HEK293 (cell line): ENCODE results near the gene PHF21A.

ENCODE experiments used
- CTCF ChIA-PET: fragments of 350-600 bp; formaldehyde crosslinking; extraction: SDS; loops from one replicate; lab custom pipeline; 2021; ENCODE audit warnings: antibody characterized with exemption; lab: Yijun Ruan, JAX
- POLR2A ChIA-PET: fragments of 300-600 bp; formaldehyde crosslinking; extraction: SDS; loops from one replicate; lab custom pipeline; 2020; ENCODE audit warnings: antibody characterized with exemption, inconsistent platforms; lab: Yijun Ruan, JAX
- H3K27ac ChIP-seq: fragments of 200-500 bp; sonication (Bioruptor generic); 2 replicates; pipeline ENCODE4 v1.5.1; 2014; ENCODE audit warnings: low read depth, low read length, control low read depth, inconsistent platforms; ENCODE audit errors: extremely low read depth
- H3K36me3 ChIP-seq, 2 experiments: fragments of 200-500 bp in 1 of 2; sonication (Bioruptor generic) in 1 of 2; 1 replicate in 1 of 2; 2 replicates in 1 of 2; pipeline ENCODE4 v1.5.1; 2014 to 2017; ENCODE audit warnings: inconsistent platforms in 2 of 2, low read length in 2 of 2; ENCODE audit not compliant: control insufficient read depth in 2 of 2, insufficient read depth in 1 of 2
- H3K4me1 ChIP-seq: fragments of 200-500 bp; sonication (Bioruptor generic); 2 replicates; pipeline ENCODE4 v1.5.1; 2014; ENCODE audit warnings: mild to moderate bottlenecking, low read length, inconsistent platforms; ENCODE audit not compliant: control insufficient read depth, insufficient read depth
- H3K4me3 ChIP-seq: 2 replicates; pipeline ENCODE4 v1.5.1; 2011; ENCODE audit warnings: low read depth, mild to moderate bottlenecking, control low read depth, low read length, moderate library complexity
- H3K9me3 ChIP-seq: fragments of 200-500 bp; sonication (Bioruptor generic); 2 replicates; pipeline ENCODE4 v1.5.1; 2014; ENCODE audit warnings: low read depth, low read length, inconsistent platforms; ENCODE audit not compliant: control insufficient read depth, insufficient read depth
- HOXA7 ChIP-seq: sonication (generic); formaldehyde crosslinking; IDR thresholded peaks from 2 replicates; pipeline ENCODE4 v1.8.1; 2022; ENCODE audit warnings: missing genetic modification reagents, borderline replicate concordance
- KLF7 ChIP-seq: fragments of 450-650 bp; formaldehyde crosslinking; IDR thresholded peaks from 2 replicates; pipeline ENCODE4 v1.5.1; 2016; ENCODE audit warnings: missing biosample characterization, missing genetic modification characterization, borderline replicate concordance
- ZFP69B ChIP-seq: fragments of 450-650 bp; formaldehyde crosslinking; IDR thresholded peaks from 2 replicates; pipeline ENCODE4 v1.5.1; 2016; ENCODE audit warnings: missing biosample characterization, missing genetic modification characterization
- ZNF16 ChIP-seq: fragments of 450-650 bp; formaldehyde crosslinking; IDR thresholded peaks from 2 replicates; pipeline ENCODE4 v1.5.1; 2016; ENCODE audit warnings: low read depth, missing biosample characterization, missing genetic modification characterization
- ZNF248 ChIP-seq: fragments of 450-650 bp; formaldehyde crosslinking; IDR thresholded peaks from 2 replicates; pipeline ENCODE4 v1.5.1; 2017; ENCODE audit warnings: missing biosample characterization, missing genetic modification characterization
- ZNF658 ChIP-seq: fragments of 450-650 bp; formaldehyde crosslinking; IDR thresholded peaks from 2 replicates; pipeline ENCODE4; 2016; ENCODE audit warnings: missing biosample characterization, missing genetic modification characterization
- ZNF701 ChIP-seq: fragments of 450-650 bp; formaldehyde crosslinking; IDR thresholded peaks from 2 replicates; pipeline ENCODE4 v1.5.1; 2016; ENCODE audit warnings: missing biosample characterization, missing genetic modification characterization
- ZNF791 ChIP-seq: fragments of 450-650 bp; formaldehyde crosslinking; IDR thresholded peaks from 2 replicates; pipeline ENCODE4 v1.5.1; 2016; ENCODE audit warnings: missing biosample characterization, missing genetic modification characterization
- TF ChIP-seq, protein P1 (sequence below): fragments of 450-650 bp; formaldehyde crosslinking; IDR thresholded peaks from 2 replicates; pipeline ENCODE4 v1.5.1; 2016; ENCODE audit warnings: missing biosample characterization, missing genetic modification characterization
- TF ChIP-seq, protein P2 (sequence below): fragments of 450-650 bp; formaldehyde crosslinking; IDR thresholded peaks from 2 replicates; pipeline ENCODE4 v1.5.1; 2017; ENCODE audit warnings: missing biosample characterization, missing genetic modification characterization
- TF ChIP-seq, protein P3 (sequence below): fragments of 450-650 bp; formaldehyde crosslinking; IDR thresholded peaks from 2 replicates; pipeline ENCODE4 v1.5.1; 2017; ENCODE audit warnings: missing biosample characterization, missing genetic modification characterization
- TF ChIP-seq, protein P4 (sequence below): fragments of 450-650 bp; formaldehyde crosslinking; IDR thresholded peaks from 2 replicates; pipeline ENCODE4 v1.5.1; 2016; ENCODE audit warnings: missing biosample characterization, missing genetic modification characterization

Gene PHF21A

DNA sequence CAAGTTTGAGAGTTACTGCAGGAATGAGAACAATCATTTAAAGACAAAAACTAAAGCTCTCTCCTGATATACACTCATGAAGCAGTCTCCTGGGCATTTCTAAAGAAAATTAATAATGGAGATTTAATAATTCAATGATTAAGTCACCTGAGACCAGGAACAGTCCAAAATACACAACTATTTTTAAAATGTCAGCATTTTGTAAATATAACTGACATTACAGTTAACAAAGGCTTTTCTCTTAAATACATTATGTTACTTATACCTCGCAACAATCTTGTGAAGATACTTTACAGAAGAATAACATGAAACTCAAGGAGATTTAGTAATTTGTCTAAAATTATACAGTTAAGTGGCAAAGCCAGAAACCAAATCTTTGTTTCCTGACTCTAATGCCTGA is 111.2 kb downstream of the PHF21A start:
- TF ChIP-seq HOXA7 (CRISPR knock-in tag) (no peak), ZFP69B (tag by site-specific recombination) (no peak), ZNF701 (tag by site-specific recombination) (no peak), ZNF248 (tag by site-specific recombination) (no peak), ZNF791 (tag by site-specific recombination) (no peak), ZNF16 (tag by site-specific recombination) (no peak)
- TF ChIP-seq, protein P1, sequence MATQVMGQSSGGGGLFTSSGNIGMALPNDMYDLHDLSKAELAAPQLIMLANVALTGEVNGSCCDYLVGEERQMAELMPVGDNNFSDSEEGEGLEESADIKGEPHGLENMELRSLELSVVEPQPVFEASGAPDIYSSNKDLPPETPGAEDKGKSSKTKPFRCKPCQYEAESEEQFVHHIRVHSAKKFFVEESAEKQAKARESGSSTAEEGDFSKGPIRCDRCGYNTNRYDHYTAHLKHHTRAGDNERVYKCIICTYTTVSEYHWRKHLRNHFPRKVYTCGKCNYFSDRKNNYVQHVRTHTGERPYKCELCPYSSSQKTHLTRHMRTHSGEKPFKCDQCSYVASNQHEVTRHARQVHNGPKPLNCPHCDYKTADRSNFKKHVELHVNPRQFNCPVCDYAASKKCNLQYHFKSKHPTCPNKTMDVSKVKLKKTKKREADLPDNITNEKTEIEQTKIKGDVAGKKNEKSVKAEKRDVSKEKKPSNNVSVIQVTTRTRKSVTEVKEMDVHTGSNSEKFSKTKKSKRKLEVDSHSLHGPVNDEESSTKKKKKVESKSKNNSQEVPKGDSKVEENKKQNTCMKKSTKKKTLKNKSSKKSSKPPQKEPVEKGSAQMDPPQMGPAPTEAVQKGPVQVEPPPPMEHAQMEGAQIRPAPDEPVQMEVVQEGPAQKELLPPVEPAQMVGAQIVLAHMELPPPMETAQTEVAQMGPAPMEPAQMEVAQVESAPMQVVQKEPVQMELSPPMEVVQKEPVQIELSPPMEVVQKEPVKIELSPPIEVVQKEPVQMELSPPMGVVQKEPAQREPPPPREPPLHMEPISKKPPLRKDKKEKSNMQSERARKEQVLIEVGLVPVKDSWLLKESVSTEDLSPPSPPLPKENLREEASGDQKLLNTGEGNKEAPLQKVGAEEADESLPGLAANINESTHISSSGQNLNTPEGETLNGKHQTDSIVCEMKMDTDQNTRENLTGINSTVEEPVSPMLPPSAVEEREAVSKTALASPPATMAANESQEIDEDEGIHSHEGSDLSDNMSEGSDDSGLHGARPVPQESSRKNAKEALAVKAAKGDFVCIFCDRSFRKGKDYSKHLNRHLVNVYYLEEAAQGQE (tag by site-specific recombination), result no peak
- TF ChIP-seq, protein P2, sequence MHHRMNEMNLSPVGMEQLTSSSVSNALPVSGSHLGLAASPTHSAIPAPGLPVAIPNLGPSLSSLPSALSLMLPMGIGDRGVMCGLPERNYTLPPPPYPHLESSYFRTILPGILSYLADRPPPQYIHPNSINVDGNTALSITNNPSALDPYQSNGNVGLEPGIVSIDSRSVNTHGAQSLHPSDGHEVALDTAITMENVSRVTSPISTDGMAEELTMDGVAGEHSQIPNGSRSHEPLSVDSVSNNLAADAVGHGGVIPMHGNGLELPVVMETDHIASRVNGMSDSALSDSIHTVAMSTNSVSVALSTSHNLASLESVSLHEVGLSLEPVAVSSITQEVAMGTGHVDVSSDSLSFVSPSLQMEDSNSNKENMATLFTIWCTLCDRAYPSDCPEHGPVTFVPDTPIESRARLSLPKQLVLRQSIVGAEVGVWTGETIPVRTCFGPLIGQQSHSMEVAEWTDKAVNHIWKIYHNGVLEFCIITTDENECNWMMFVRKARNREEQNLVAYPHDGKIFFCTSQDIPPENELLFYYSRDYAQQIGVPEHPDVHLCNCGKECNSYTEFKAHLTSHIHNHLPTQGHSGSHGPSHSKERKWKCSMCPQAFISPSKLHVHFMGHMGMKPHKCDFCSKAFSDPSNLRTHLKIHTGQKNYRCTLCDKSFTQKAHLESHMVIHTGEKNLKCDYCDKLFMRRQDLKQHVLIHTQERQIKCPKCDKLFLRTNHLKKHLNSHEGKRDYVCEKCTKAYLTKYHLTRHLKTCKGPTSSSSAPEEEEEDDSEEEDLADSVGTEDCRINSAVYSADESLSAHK (tag by site-specific recombination), result no peak
- H3K4me3 ChIP-seq, result no peak overlapping the region
- H3K27ac ChIP-seq, result no peak overlapping the region
- ChIA-PET POLR2A (no interaction called here), CTCF (interaction anchor here (0.6 to 2.1 kb wide), 3 partner anchors 45 to 469 kb away, joined by 3 to 8 read pairs (median 6); no protein-coding TSS in a partner anchor)
- H3K4me1 ChIP-seq, result no peaks in the 10 kb centered on the region
- H3K9me3 ChIP-seq, result no peaks in the 10 kb centered on the region
- H3K36me3 ChIP-seq, result no peaks in the 10 kb centered on the region

DNA sequence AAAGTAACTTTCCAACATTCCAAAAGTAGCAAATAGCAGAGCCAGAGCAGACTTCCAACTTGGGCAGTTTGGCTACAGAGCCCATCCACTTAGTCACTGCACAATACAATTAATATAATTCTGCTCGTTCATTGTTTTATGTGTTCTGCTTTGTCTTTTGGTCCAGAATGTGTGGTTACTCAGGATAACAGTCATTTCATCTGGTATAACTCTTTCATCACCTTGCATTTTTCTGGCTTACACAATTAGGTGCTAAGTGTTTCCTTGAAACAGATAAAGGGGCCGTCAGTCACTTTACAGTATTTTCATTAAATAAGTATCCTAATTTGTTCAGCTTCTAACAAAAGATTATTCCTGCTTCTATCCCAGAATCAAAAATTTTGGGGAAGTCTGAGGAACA is 111.6 kb downstream of the PHF21A start:
- TF ChIP-seq ZNF658 (tag by site-specific recombination) (no peak), KLF7 (no peak)
- TF ChIP-seq, protein P3, sequence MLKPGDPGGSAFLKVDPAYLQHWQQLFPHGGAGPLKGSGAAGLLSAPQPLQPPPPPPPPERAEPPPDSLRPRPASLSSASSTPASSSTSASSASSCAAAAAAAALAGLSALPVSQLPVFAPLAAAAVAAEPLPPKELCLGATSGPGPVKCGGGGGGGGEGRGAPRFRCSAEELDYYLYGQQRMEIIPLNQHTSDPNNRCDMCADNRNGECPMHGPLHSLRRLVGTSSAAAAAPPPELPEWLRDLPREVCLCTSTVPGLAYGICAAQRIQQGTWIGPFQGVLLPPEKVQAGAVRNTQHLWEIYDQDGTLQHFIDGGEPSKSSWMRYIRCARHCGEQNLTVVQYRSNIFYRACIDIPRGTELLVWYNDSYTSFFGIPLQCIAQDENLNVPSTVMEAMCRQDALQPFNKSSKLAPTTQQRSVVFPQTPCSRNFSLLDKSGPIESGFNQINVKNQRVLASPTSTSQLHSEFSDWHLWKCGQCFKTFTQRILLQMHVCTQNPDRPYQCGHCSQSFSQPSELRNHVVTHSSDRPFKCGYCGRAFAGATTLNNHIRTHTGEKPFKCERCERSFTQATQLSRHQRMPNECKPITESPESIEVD (tag by site-specific recombination), result peak; percentile 37
- TF ChIP-seq, protein P4, sequence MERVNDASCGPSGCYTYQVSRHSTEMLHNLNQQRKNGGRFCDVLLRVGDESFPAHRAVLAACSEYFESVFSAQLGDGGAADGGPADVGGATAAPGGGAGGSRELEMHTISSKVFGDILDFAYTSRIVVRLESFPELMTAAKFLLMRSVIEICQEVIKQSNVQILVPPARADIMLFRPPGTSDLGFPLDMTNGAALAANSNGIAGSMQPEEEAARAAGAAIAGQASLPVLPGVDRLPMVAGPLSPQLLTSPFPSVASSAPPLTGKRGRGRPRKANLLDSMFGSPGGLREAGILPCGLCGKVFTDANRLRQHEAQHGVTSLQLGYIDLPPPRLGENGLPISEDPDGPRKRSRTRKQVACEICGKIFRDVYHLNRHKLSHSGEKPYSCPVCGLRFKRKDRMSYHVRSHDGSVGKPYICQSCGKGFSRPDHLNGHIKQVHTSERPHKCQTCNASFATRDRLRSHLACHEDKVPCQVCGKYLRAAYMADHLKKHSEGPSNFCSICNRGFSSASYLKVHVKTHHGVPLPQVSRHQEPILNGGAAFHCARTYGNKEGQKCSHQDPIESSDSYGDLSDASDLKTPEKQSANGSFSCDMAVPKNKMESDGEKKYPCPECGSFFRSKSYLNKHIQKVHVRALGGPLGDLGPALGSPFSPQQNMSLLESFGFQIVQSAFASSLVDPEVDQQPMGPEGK (tag by site-specific recombination), result no peak
- H3K4me3 ChIP-seq, result no peak overlapping the region
- no peaks in the 10 kb centered on the region for H3K9me3 ChIP-seq
- no peaks in the 10 kb centered on the region for H3K4me1 ChIP-seq
- no peaks in the 10 kb centered on the region for H3K36me3 ChIP-seq
- CTCF ChIA-PET, result interaction anchor here (0.6 to 2.1 kb wide), 4 partner anchors 15 to 470 kb away, joined by 3 to 8 read pairs (median 6); no protein-coding TSS in a partner anchor
- no peak overlapping the region for H3K27ac ChIP-seq
- POLR2A ChIA-PET, result interaction anchor here (1.1 kb wide), 1 partner anchor 111 kb away, joined by 12 read pairs; no protein-coding TSS in a partner anchor
